HCT116 (cell line): ENCODE measurements around the gene TSPEAR. TPM values are rescaled to one million over a fixed set of nuclear protein-coding genes. Genes with fewer than 3 reads are reported as not detected.

Experiments used
- ATAC-seq: fragments of 200-7000 bp; cut with Tn5 transposase; 2 replicates; pipeline ENCODE4 v1.9.1; 2020; ENCODE audit warnings: mild to moderate bottlenecking, moderate library complexity
- BruUV-seq: library from RNA; stranded (reverse); fragments of 400-500 nt; replicated peaks from 2 replicates; lab custom pipeline; 2021; lab: Mats Ljungman, UMichigan
- CTCF ChIA-PET: fragments of 300-600 bp; sonication (Branson Sonifier 250); formaldehyde crosslinking; loops from one replicate; lab custom pipeline; 2021; ENCODE audit warnings: antibody characterized with exemption; lab: Charles Lee
- POLR2A ChIA-PET: fragments of 300-600, 350-600 bp; sonication (Branson Sonifier 250); formaldehyde crosslinking; loops from one replicate; lab custom pipeline; 2021; ENCODE audit warnings: antibody characterized with exemption; lab: Charles Lee
- RAD21 ChIA-PET, 2 experiments: fragments of 300-600 bp; sonication (Branson Sonifier 250); formaldehyde crosslinking; loops; one replicate each; lab custom pipeline; 2023; ENCODE audit warnings: low total read pairs in 2 of 2; ENCODE audit not compliant: uncharacterized antibody in 2 of 2, unreplicated experiment in 2 of 2, low non-redundant PET in 1 of 2; lab: Charles Lee
- DNase-seq: peaks from one replicate; pipeline ENCODE4 v3.0.0-alpha.2; 2010; ENCODE audit warnings: low read depth, low spot score
- H2AFZ ChIP-seq: fragments of 200-600 bp; shearing (Covaris generic), sonication (generic); 2 replicates; pipeline ENCODE4 v1.6.1; 2017; ENCODE audit warnings: low read depth, mixed run types, mixed read lengths, antibody characterized with exemption, low read length; ENCODE audit not compliant: poor library complexity, severe bottlenecking
- H3K27ac ChIP-seq: 2 replicates; pipeline ENCODE4 v1.5.1; 2012; ENCODE audit warnings: low read depth, low read length
- H3K27me3 ChIP-seq: fragments of 200-600 bp; sonication (generic); 2 replicates; pipeline ENCODE4 v1.6.1; 2016; ENCODE audit warnings: mixed run types, low read length, mixed read lengths; ENCODE audit not compliant: insufficient read depth
- H3K36me3 ChIP-seq, 2 experiments: fragments of 200-500 bp in 1 of 2; fragments of 200-600 bp in 1 of 2; sonication (Bioruptor generic) in 1 of 2; sonication (generic) in 1 of 2; 2 replicates each; pipeline versions ENCODE4 v1.5.1 to v1.6.1; 2014 to 2016; ENCODE audit warnings: low read length in 2 of 2, inconsistent platforms in 1 of 2, mixed read lengths in 1 of 2, mixed run types in 1 of 2; ENCODE audit not compliant: insufficient read depth in 2 of 2, control insufficient read depth in 1 of 2
- H3K4me1 ChIP-seq, 2 experiments: fragments of 200-600 bp in 1 of 2; sonication (generic) in 1 of 2; 2 replicates each; pipeline versions ENCODE4 v1.5.1 to v1.6.1; 2012 to 2017; ENCODE audit warnings: low read length in 2 of 2, inconsistent platforms in 1 of 2, mild to moderate bottlenecking in 1 of 2, mixed read lengths in 1 of 2, mixed run types in 1 of 2, moderate library complexity in 1 of 2; ENCODE audit not compliant: insufficient read depth in 2 of 2, control insufficient read depth in 1 of 2
- H3K4me2 ChIP-seq: fragments of 200-600 bp; sonication (generic); 2 replicates; pipeline ENCODE4 v1.6.1; 2017; ENCODE audit warnings: mixed run types, low read length, mixed read lengths
- H3K4me3 ChIP-seq, 2 experiments: fragments of 200-600 bp in 1 of 2; sonication (generic) in 1 of 2; replicated peaks in 1 of 2; 2 replicates each; pipeline ENCODE4 v1.5.1; 2011 to 2016; ENCODE audit warnings: low read length in 2 of 2, control low read depth in 1 of 2, low read depth in 1 of 2, mild to moderate bottlenecking in 1 of 2, mixed read lengths in 1 of 2, mixed run types in 1 of 2
- H3K79me2 ChIP-seq: fragments of 200-600 bp; sonication (generic); 2 replicates; pipeline ENCODE4 v1.6.1; 2017; ENCODE audit warnings: mild to moderate bottlenecking, mixed run types, low read length, moderate library complexity, mixed read lengths; ENCODE audit not compliant: insufficient read depth
- H3K9ac ChIP-seq: fragments of 200-600 bp; sonication (generic); 2 replicates; pipeline ENCODE4 v1.6.1; 2016; ENCODE audit warnings: low read length, mixed read lengths
- H3K9me2 ChIP-seq: fragments of 200-600 bp; sonication (generic), shearing (Covaris generic); 2 replicates; pipeline ENCODE4 v1.6.1; 2017; ENCODE audit warnings: mixed run types, mild to moderate bottlenecking, moderate library complexity; ENCODE audit not compliant: insufficient read depth
- H3K9me3 ChIP-seq, 2 experiments: fragments of 200-500 bp in 1 of 2; fragments of 200-600 bp in 1 of 2; sonication (Bioruptor generic) in 1 of 2; sonication (generic) in 1 of 2; 2 replicates each; pipeline ENCODE4 v1.6.1; 2014 to 2017; ENCODE audit warnings: low read length in 2 of 2, mixed read lengths in 2 of 2, inconsistent platforms in 1 of 2, low read depth in 1 of 2, mild to moderate bottlenecking in 1 of 2, mixed run types in 1 of 2, moderate library complexity in 1 of 2; ENCODE audit not compliant: control insufficient read depth in 1 of 2, insufficient read depth in 1 of 2
- H4K20me1 ChIP-seq: fragments of 200-600 bp; sonication (generic), shearing (Covaris generic); 2 replicates; pipeline ENCODE4 v1.6.1; 2017; ENCODE audit warnings: mixed run types, mild to moderate bottlenecking, moderate library complexity; ENCODE audit not compliant: insufficient read depth
- CBX3 ChIP-seq: IDR thresholded peaks from 2 replicates; pipeline ENCODE4 v1.6.1; 2012; ENCODE audit warnings: low read depth
- EGR1 ChIP-seq: IDR thresholded peaks from 2 replicates; pipeline ENCODE4 v1.6.1; 2012; ENCODE audit warnings: low read depth
- EZH2 ChIP-seq: fragments of 200-600 bp; sonication (generic); IDR thresholded peaks from 2 replicates; pipeline ENCODE4 v1.6.1; 2017; ENCODE audit warnings: antibody characterized with exemption, mixed run types
- EZH2phosphoT487 ChIP-seq: fragments of 200-600 bp; IDR thresholded peaks from 2 replicates; pipeline ENCODE4 v1.6.1; 2018; ENCODE audit warnings: antibody characterized with exemption, borderline replicate concordance
- FOSL1 ChIP-seq: IDR thresholded peaks from 2 replicates; pipeline ENCODE4 v1.6.1; 2012; ENCODE audit warnings: low read depth
- JUND ChIP-seq: IDR thresholded peaks from 2 replicates; pipeline ENCODE4 v1.6.1; 2012
- MAX ChIP-seq: IDR thresholded peaks from 2 replicates; pipeline ENCODE4 v1.6.1; 2012
- POLR2A ChIP-seq: IDR thresholded peaks from 2 replicates; pipeline ENCODE4 v1.7.0; 2011; ENCODE audit warnings: borderline replicate concordance; ENCODE audit not compliant: insufficient read depth, insufficient read length; ENCODE audit errors: extremely low read depth
- SIN3A ChIP-seq: IDR thresholded peaks from 2 replicates; pipeline ENCODE4 v1.6.1; 2012; ENCODE audit warnings: low read depth
- SP1 ChIP-seq: IDR thresholded peaks from 2 replicates; pipeline ENCODE4 v1.6.1; 2012; ENCODE audit warnings: low read depth
- SRF ChIP-seq: IDR thresholded peaks from 2 replicates; pipeline ENCODE4 v1.6.1; 2012; ENCODE audit warnings: low read depth
- TCF7L2 ChIP-seq: IDR thresholded peaks from 2 replicates; pipeline ENCODE4 v1.7.0; 2011; ENCODE audit warnings: borderline replicate concordance, inconsistent platforms; ENCODE audit not compliant: insufficient read depth, insufficient read length; ENCODE audit errors: extremely low read depth
- ZFX ChIP-seq: fragments of 450-650 bp; IDR thresholded peaks from 2 replicates; pipeline ENCODE4 v1.6.1; 2017
- ZNF274 ChIP-seq: fragments of 200-500 bp; sonication (Bioruptor generic); IDR thresholded peaks from 2 replicates; pipeline ENCODE4 v1.6.1; 2014; ENCODE audit warnings: mild to moderate bottlenecking, low read depth, low read length, inconsistent platforms
- intact Hi-C: fragments of 100-400 bp; cut with micrococcal nuclease; formaldehyde crosslinking; loops from 2 replicates; pipeline ENCODE4 v1.10.0; 2022
- total RNA-seq: library from RNA; stranded (reverse); gene quantifications from one replicate; pipeline ENCODE4 v1.2.1, GENCODE V29; 2021; ENCODE audit not compliant: unreplicated experiment
- TF ChIP-seq, protein P1 (sequence below): IDR thresholded peaks from 2 replicates; pipeline ENCODE4 v1.6.1; 2011; ENCODE audit warnings: mild to moderate bottlenecking, low read length, moderate library complexity; ENCODE audit not compliant: insufficient replicate concordance; ENCODE audit errors: extremely low read depth
- TF ChIP-seq, protein P2 (sequence below): IDR thresholded peaks from 2 replicates; pipeline ENCODE4 v1.6.1; 2012

The TSPEAR gene
- total RNA-seq, 1 experiment from 2014 or later: not detected

- Histone ChIP-seq H3K9ac (no peak overlapping the region), H3K9me3 (no peaks in the 10 kb centered on the region), H3K79me2 (no peaks in the 10 kb centered on the region), H3K9me2 (no peaks in the 10 kb centered on the region), H3K4me2 (no peak overlapping the region), H3K27ac (no peak overlapping the region), H3K4me1 (no peaks in the 10 kb centered on the region), H4K20me1 (no peaks in the 10 kb centered on the region)
- intact Hi-C loops: no loop called here
- no TSS peak for BruUV-seq
- DNase-seq: no peak
- POLR2A ChIA-PET: no interaction called here
- RAD21 ChIA-PET: no interaction called here
- CTCF ChIA-PET: no interaction called here
- TF ChIP-seq, protein P1, sequence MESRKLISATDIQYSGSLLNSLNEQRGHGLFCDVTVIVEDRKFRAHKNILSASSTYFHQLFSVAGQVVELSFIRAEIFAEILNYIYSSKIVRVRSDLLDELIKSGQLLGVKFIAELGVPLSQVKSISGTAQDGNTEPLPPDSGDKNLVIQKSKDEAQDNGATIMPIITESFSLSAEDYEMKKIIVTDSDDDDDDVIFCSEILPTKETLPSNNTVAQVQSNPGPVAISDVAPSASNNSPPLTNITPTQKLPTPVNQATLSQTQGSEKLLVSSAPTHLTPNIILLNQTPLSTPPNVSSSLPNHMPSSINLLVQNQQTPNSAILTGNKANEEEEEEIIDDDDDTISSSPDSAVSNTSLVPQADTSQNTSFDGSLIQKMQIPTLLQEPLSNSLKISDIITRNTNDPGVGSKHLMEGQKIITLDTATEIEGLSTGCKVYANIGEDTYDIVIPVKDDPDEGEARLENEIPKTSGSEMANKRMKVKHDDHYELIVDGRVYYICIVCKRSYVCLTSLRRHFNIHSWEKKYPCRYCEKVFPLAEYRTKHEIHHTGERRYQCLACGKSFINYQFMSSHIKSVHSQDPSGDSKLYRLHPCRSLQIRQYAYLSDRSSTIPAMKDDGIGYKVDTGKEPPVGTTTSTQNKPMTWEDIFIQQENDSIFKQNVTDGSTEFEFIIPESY: no peak
- no peak for TF ChIP-seq CBX3
- no peak for TF ChIP-seq JUND
- TF ChIP-seq POLR2A: no peak
- no peak for TF ChIP-seq SIN3A
- TF ChIP-seq ZNF274: no peak
- no peak for TF ChIP-seq MAX
- TF ChIP-seq EGR1: no peak
- TF ChIP-seq FOSL1: no peak
- TF ChIP-seq EZH2phosphoT487: no peak
- TF ChIP-seq ZFX: no peak
- no peak for TF ChIP-seq SP1
- no peak for TF ChIP-seq EZH2
- TF ChIP-seq, protein P2, sequence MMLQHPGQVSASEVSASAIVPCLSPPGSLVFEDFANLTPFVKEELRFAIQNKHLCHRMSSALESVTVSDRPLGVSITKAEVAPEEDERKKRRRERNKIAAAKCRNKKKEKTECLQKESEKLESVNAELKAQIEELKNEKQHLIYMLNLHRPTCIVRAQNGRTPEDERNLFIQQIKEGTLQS: no peak
- TF ChIP-seq SRF: no peak
- TF ChIP-seq TCF7L2: no peak
- TF ChIP-seq, all 23 proteins: peak for 0
- H3K4me3 ChIP-seq: no peak overlapping the region
- no peak for ATAC-seq
- no peak overlapping the region for H2AFZ ChIP-seq
- H3K27me3 ChIP-seq: no peaks in the 10 kb centered on the region
- no peaks in the 10 kb centered on the region for H3K36me3 ChIP-seq
Measured at GRCh38 chr21:44734841-44735240, 23.5 kb upstream of the TSPEAR start.
